ENCODE measurements around the gene PHTF2. TPM values are rescaled to one million over a fixed set of nuclear protein-coding genes. Genes with fewer than 3 reads are reported as not detected.

Gene PHTF2
- polyA plus RNA-seq, 1 donor (not counting 4 experiments of a cell fraction or from before 2014, with no cell fraction given), result 24.1 TPM

GRCh38 chr7:77960336-77960735 is 161.8 kb downstream of the PHTF2 start:
- H3K4me3 ChIP-seq (ENCODE audit: control insufficient read depth in 2 of 3, extremely low read depth in 1 of 3, insufficient read depth in 2 of 3, low read depth in 1 of 3, low read length in 3 of 3), result no peak overlapping the region
- dilution Hi-C loops (cut with MboI; ENCODE audit: extremely low pct_ligation_motif_present, low sequenced_read_pairs), result no loop called here
- no peaks in the 10 kb centered on the region for H3K4me1 ChIP-seq (ENCODE audit: control insufficient read depth, extremely low read depth, insufficient read depth, low read length)
- no peak overlapping the region for H3K4me2 ChIP-seq (ENCODE audit: control insufficient read depth, extremely low read depth, insufficient read depth, low read depth, low read length)
- no peaks in the 10 kb centered on the region for H3K9me3 ChIP-seq (ENCODE audit: control insufficient read depth, low read depth, low read length)
- no peaks in the 10 kb centered on the region for H3K9me1 ChIP-seq (ENCODE audit: control insufficient read depth, extremely low read depth, insufficient read depth, low read length)
- TF ChIP-seq EZH2 (IDR thresholded peaks at IDR 0.05; ENCODE audit: low read length), result no peak
- TF ChIP-seq, protein P1, sequence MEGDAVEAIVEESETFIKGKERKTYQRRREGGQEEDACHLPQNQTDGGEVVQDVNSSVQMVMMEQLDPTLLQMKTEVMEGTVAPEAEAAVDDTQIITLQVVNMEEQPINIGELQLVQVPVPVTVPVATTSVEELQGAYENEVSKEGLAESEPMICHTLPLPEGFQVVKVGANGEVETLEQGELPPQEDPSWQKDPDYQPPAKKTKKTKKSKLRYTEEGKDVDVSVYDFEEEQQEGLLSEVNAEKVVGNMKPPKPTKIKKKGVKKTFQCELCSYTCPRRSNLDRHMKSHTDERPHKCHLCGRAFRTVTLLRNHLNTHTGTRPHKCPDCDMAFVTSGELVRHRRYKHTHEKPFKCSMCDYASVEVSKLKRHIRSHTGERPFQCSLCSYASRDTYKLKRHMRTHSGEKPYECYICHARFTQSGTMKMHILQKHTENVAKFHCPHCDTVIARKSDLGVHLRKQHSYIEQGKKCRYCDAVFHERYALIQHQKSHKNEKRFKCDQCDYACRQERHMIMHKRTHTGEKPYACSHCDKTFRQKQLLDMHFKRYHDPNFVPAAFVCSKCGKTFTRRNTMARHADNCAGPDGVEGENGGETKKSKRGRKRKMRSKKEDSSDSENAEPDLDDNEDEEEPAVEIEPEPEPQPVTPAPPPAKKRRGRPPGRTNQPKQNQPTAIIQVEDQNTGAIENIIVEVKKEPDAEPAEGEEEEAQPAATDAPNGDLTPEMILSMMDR (optimal IDR thresholded peaks at IDR 0.05 in 1 of 3, IDR thresholded peaks at IDR 0.05 in 1 of 3, conservative IDR thresholded peaks at IDR 0.05 in 1 of 3; ENCODE audit: extremely low read depth in 1 of 3, insufficient read depth in 2 of 3, low read length in 3 of 3), result no peak
- H3K27ac ChIP-seq (ENCODE audit: control insufficient read depth, insufficient read depth, low read length), result no peak overlapping the region
- H3K27me3 ChIP-seq (ENCODE audit: control insufficient read depth, extremely low read depth, insufficient read depth, low read length), result no peaks in the 10 kb centered on the region
- no peak for DNase-seq (ENCODE audit: low read depth, low spot score)
- FAIRE-seq, result no peak
- no peak overlapping the region for H2AFZ ChIP-seq (ENCODE audit: control insufficient read depth, low read length)
- H3K9ac ChIP-seq (ENCODE audit: control insufficient read depth, extremely low read depth, insufficient read depth, low read length), result no peak overlapping the region
- no peaks in the 10 kb centered on the region for H3K36me3 ChIP-seq (ENCODE audit: control insufficient read depth in 2 of 2, extremely low read depth in 1 of 2, insufficient read depth in 2 of 2, low read length in 2 of 2)
- H4K20me1 ChIP-seq (ENCODE audit: control insufficient read depth, extremely low read depth, insufficient read depth, low read length), result no peaks in the 10 kb centered on the region
- no peaks in the 10 kb centered on the region for H3K79me2 ChIP-seq (ENCODE audit: control insufficient read depth, insufficient read depth, low read length)

GRCh38 chr7:77967429-77967828 is 168.9 kb downstream of the PHTF2 start:
- DNase-seq (ENCODE audit: low read depth, low spot score), result no peak
- Histone ChIP-seq H3K4me1 (ENCODE audit: control insufficient read depth, extremely low read depth, insufficient read depth, low read length) (no peaks in the 10 kb centered on the region), H3K4me3 (ENCODE audit: control insufficient read depth in 2 of 3, extremely low read depth in 1 of 3, insufficient read depth in 2 of 3, low read depth in 1 of 3, low read length in 3 of 3) (no peak overlapping the region), H3K36me3 (ENCODE audit: control insufficient read depth in 2 of 2, extremely low read depth in 1 of 2, insufficient read depth in 2 of 2, low read length in 2 of 2) (no peaks in the 10 kb centered on the region), H3K27me3 (ENCODE audit: control insufficient read depth, extremely low read depth, insufficient read depth, low read length) (no peaks in the 10 kb centered on the region), H2AFZ (ENCODE audit: control insufficient read depth, low read length) (no peak overlapping the region), H3K9me3 (ENCODE audit: control insufficient read depth, low read depth, low read length) (no peaks in the 10 kb centered on the region), H3K4me2 (ENCODE audit: control insufficient read depth, extremely low read depth, insufficient read depth, low read depth, low read length) (no peak overlapping the region), H3K9ac (ENCODE audit: control insufficient read depth, extremely low read depth, insufficient read depth, low read length) (no peak overlapping the region), H3K27ac (ENCODE audit: control insufficient read depth, insufficient read depth, low read length) (no peak overlapping the region), H3K9me1 (ENCODE audit: control insufficient read depth, extremely low read depth, insufficient read depth, low read length) (no peaks in the 10 kb centered on the region), H4K20me1 (ENCODE audit: control insufficient read depth, extremely low read depth, insufficient read depth, low read length) (no peaks in the 10 kb centered on the region), H3K79me2 (ENCODE audit: control insufficient read depth, insufficient read depth, low read length) (no peaks in the 10 kb centered on the region)
- TF ChIP-seq EZH2 (IDR thresholded peaks at IDR 0.05; ENCODE audit: low read length), result no peak
- TF ChIP-seq, protein P1 (optimal IDR thresholded peaks at IDR 0.05 in 1 of 3, IDR thresholded peaks at IDR 0.05 in 1 of 3, conservative IDR thresholded peaks at IDR 0.05 in 1 of 3; ENCODE audit: extremely low read depth in 1 of 3, insufficient read depth in 2 of 3, low read length in 3 of 3), result no peak
- dilution Hi-C loops (cut with MboI; ENCODE audit: extremely low pct_ligation_motif_present, low sequenced_read_pairs), result no loop called here
- no peak for FAIRE-seq
